Psoas muscle (tissue), 8 donors: ENCODE measurements around the gene TOM1. TPM values are rescaled to one million over a fixed set of nuclear protein-coding genes. Genes with fewer than 3 reads are reported as not detected.

Source experiments
- ATAC-seq, 4 donors: fragments of 200-7000 bp; cut with Tn5 transposase; one replicate each; pipeline ENCODE4 v1.9.1; 2020; ENCODE audit warnings: moderate library complexity in 3 of 4, mild to moderate bottlenecking in 2 of 4
- DNase-seq, 2 donors: peaks; one replicate each; pipeline ENCODE4 v3.0.0-alpha.2; 2020
- H3K27ac ChIP-seq: fragments of 200-600 bp; one replicate; pipeline ENCODE4 v1.8.0; 2022
- H3K27me3 ChIP-seq, 3 donors: fragments of 200-600 bp in 1 of 3; one replicate each; pipeline versions ENCODE4 v1.6.1 to v1.8.0; 2013 to 2022; ENCODE audit warnings: low read length in 2 of 3, mild to moderate bottlenecking in 2 of 3, moderate library complexity in 1 of 3; ENCODE audit not compliant: insufficient read depth in 3 of 3
- H3K36me3 ChIP-seq, 2 donors: fragments of 200-600 bp in 1 of 2; one replicate each; pipeline versions ENCODE4 v1.6.1 to v1.8.0; 2013 to 2022; ENCODE audit warnings: low read depth in 1 of 2, mild to moderate bottlenecking in 1 of 2, moderate library complexity in 1 of 2; ENCODE audit not compliant: insufficient read depth in 1 of 2
- H3K4me1 ChIP-seq: fragments of 200-600 bp; one replicate; pipeline ENCODE4 v1.8.0; 2022
- H3K4me3 ChIP-seq: fragments of 200-600 bp; one replicate; pipeline ENCODE4 v1.8.0; 2022; ENCODE audit warnings: mild to moderate bottlenecking
- H3K9me3 ChIP-seq: fragments of 200-600 bp; one replicate; pipeline ENCODE4 v1.8.0; 2022
- WGBS, 3 donors: extraction: QIAGEN DNeasy Blood & Tissue Kit; methylation state at CpG; one replicate each; pipeline versions ENCODE4 v1.1.6 to v1.1.7; 2013; 5-methylcytosine and 5-hydroxymethylcytosine counted together
- intact Hi-C, 2 donors: fragments of 100-400 bp; cut with DNase I; formaldehyde crosslinking; loops; one replicate each; pipeline versions ENCODE4 v1.11.0 to v1.14.2; 2022
- polyA plus RNA-seq, 3 donors: library from polyadenylated mRNA; stranded (reverse); fragments of 200-250 nt; gene quantifications; one replicate each; pipeline ENCODE4 v1.2.3, GENCODE V29; 2013
- total RNA-seq, 4 donors: library from RNA; stranded (reverse); fragmentation: NEBNext Ultra II Directional in 2 of 4; extraction: Animal tissue kit (Norgen Biotek cat#: 25700) in 2 of 4; gene quantifications; one replicate each; pipeline versions ENCODE4 v1.2.1 to v1.2.4, GENCODE V29; 2021 to 2023
- TF ChIP-seq, protein P1 (sequence below): fragments of 200-600 bp; IDR thresholded peaks from one replicate; pipeline ENCODE4 v1.8.0; 2022; ENCODE audit warnings: antibody characterized with exemption
- donor health status: healthy with polysubstance abuse.
- donor health status: DM: no; HTN: no; CAD: no; lungs with moderate emphysema.
- donor health status: Bipolar disorder and iron deficiency.
- donor health status: healthy.
- donor health status: DM: yes; HTN: yes; CAD: no.
- donor health status: DM: no; HTN: no; CAD: no.
- donor health status: DM: no; HTN: no; CAD: no.
- donor health status: DM: yes; HTN: yes; CAD: no.

Gene TOM1
- total and polyA plus RNA-seq, 7 donors: 69.7 to 187 (median 116) TPM

DNA sequence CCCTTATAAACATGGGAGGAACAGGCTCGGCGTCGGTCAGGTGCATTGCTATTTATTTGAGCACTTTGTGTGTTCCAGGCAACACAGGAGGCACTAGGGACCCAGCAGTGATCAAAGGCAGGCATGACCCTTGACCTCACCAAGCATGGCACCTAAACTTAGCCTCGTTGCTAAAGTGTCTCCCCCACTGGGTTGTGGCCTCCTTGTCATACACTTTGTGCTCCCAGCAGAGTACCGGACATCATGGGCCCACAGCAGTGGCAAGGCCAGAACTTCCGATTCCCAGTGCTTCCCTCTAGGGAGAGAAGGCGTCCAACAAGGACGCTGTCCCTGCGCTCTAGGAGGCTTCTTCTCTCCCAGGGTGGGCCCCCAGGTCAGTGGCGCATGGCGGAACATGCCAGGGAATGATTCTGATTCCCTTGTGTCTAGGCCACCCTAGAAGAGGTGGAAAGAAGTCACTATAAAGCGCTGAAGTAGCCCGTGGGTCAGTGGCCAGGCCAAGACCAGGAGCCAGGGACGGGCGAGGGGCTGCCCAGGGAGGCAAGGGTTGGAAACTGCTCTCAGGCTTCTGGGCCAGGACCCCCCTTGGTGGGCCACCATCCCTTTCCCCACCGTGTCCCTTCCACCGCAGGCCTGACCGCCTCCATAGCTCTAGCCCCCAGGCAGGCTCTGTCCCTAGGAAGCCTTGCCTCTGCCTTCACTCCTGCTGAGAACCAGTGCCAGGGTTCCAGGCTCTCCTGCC is 19.7 kb downstream of the TOM1 start:
- Histone ChIP-seq H3K27ac (no peak overlapping the region), H3K4me3 (no peak overlapping the region), H3K9me3 (no peaks in the 10 kb centered on the region), H3K36me3 (peaks cover 0 to 73% of the 10 kb centered on the region in 2 donors), H3K4me1 (peaks cover 35% of the 10 kb centered on the region), H3K27me3 (no peaks in the 10 kb centered on the region)
- ATAC-seq (no peak), DNase-seq (peak in 1 of 2 donors; percentile 43)
- intact Hi-C loops: no loop called here
- 88 to 90% (median 89%) methylated on average over 18 of the region's 18 CpGs for WGBS, 3 donors
- TF ChIP-seq, protein P1, sequence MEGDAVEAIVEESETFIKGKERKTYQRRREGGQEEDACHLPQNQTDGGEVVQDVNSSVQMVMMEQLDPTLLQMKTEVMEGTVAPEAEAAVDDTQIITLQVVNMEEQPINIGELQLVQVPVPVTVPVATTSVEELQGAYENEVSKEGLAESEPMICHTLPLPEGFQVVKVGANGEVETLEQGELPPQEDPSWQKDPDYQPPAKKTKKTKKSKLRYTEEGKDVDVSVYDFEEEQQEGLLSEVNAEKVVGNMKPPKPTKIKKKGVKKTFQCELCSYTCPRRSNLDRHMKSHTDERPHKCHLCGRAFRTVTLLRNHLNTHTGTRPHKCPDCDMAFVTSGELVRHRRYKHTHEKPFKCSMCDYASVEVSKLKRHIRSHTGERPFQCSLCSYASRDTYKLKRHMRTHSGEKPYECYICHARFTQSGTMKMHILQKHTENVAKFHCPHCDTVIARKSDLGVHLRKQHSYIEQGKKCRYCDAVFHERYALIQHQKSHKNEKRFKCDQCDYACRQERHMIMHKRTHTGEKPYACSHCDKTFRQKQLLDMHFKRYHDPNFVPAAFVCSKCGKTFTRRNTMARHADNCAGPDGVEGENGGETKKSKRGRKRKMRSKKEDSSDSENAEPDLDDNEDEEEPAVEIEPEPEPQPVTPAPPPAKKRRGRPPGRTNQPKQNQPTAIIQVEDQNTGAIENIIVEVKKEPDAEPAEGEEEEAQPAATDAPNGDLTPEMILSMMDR: no peak

DNA sequence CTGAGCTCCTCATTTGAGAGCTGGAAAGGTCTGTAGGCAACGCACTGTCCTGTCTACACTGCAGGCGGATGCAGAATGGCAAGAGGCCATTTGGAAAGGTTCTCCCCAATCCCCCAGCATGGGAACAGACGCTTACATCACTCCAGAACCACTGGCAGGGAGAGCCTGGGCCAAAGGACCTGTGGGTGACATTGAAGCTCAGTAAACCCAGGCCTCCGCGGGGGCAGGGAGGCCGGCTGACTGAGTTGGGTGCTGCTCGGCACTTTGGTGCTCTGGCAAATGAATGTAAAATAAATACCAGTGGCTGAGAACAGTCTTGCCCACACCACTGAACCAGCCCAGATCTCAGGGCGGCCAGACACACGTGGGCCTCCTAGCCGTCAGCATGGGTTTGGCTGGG is 22.4 kb downstream of the TOM1 start:
- H3K27ac ChIP-seq: no peak overlapping the region

DNA sequence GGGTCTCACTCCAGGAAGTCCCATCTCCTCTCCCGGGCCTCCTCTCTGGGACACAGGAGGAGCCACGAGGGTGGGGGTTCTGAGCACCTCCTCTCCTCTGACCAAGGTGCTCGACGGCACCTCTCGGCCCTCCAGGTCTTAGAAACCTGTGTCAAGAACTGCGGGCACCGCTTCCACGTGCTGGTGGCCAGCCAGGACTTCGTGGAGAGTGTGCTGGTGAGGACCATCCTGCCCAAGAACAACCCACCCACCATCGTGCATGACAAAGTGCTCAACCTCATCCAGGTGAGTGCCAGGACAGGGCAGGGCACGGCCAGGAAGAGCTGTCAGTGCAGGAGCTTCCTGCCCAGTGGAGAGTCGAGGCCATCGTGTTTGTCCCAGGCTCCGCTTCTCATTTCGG is 23.2 kb downstream of the TOM1 start:
- H3K36me3 ChIP-seq: peaks cover 6 to 100% of the 10 kb centered on the region in 2 donors
- WGBS, 3 donors: 85 to 93% (median 88%) methylated on average over 15 of the region's 15 CpGs
- intact Hi-C loops: no loop called here
- no peak overlapping the region for H3K27ac ChIP-seq
- ATAC-seq (no peak), DNase-seq (peak in 1 of 2 donors; percentile 44)
- TF ChIP-seq, protein P1: no peak
- H3K9me3 ChIP-seq: no peaks in the 10 kb centered on the region
- H3K4me3 ChIP-seq: no peak overlapping the region
- H3K4me1 ChIP-seq: peaks cover 3% of the 10 kb centered on the region
- H3K27me3 ChIP-seq: no peaks in the 10 kb centered on the region

More for the DNA sequence above, 22.4 kb downstream of the TOM1 start:
- Histone ChIP-seq H3K36me3 (peaks cover 6 to 100% of the 10 kb centered on the region in 2 donors), H3K9me3 (no peaks in the 10 kb centered on the region), H3K27me3 (no peaks in the 10 kb centered on the region), H3K4me1 (peaks cover 10% of the 10 kb centered on the region), H3K4me3 (no peak overlapping the region)
- ATAC-seq (peak in 1 of 4 donors; percentile 36), DNase-seq (peak in 1 of 2 donors; percentile 48)
- WGBS, 3 donors: 70 to 81% (median 80%) methylated on average over 10 of the region's 10 CpGs
- intact Hi-C loops: no loop called here
- TF ChIP-seq, protein P1: no peak

GRCh38 chr22:35323305-35323704 is 23.6 kb downstream of the TOM1 start:
- 89 to 93% (median 91%) methylated on average over 11 of the region's 11 CpGs for WGBS, 3 donors
- DNase-seq (no peak), ATAC-seq (no peak)
- H3K27me3 ChIP-seq: no peaks in the 10 kb centered on the region
- H3K9me3 ChIP-seq: no peaks in the 10 kb centered on the region
- no peak overlapping the region for H3K27ac ChIP-seq
- peaks cover 6 to 100% of the 10 kb centered on the region in 2 donors for H3K36me3 ChIP-seq
- TF ChIP-seq, protein P1: no peak
- intact Hi-C loops: no loop called here
- H3K4me1 ChIP-seq: no peaks in the 10 kb centered on the region
- no peak overlapping the region for H3K4me3 ChIP-seq

GRCh38 chr22:35324067-35324466 is 24.4 kb downstream of the TOM1 start:
- 56 to 84% (median 60%) methylated on average over 5 of the region's 5 CpGs for WGBS, 3 donors
- no peak overlapping the region for H3K27ac ChIP-seq
- no peaks in the 10 kb centered on the region for H3K27me3 ChIP-seq
- DNase-seq (peak in 1 of 2 donors; percentile 14), ATAC-seq (no peak)
- no peaks in the 10 kb centered on the region for H3K4me1 ChIP-seq
- TF ChIP-seq, protein P1: no peak
- H3K9me3 ChIP-seq: no peaks in the 10 kb centered on the region
- H3K36me3 ChIP-seq: peaks cover 6 to 100% of the 10 kb centered on the region in 2 donors
- intact Hi-C loops: no loop called here
- no peak overlapping the region for H3K4me3 ChIP-seq
